Osteoblast (primary cell): Measurements from ENCODE around the gene C1orf174. TPM values are rescaled to one million over a fixed set of nuclear protein-coding genes. Genes with fewer than 3 reads are reported as not detected.
A peak's percentile ranks its signal among the peaks of the same experiment; 100 is the strongest.

Experiments used
- DNase-seq: peaks from one replicate; pipeline ENCODE4 v3.0.0; 2011; ENCODE audit warnings: low spot score, mixed read lengths; ENCODE audit not compliant: insufficient read length; ENCODE audit errors: missing footprints
- H2AFZ ChIP-seq: 2 replicates; pipeline ENCODE4 v1.6.0; 2011; ENCODE audit warnings: mild to moderate bottlenecking, low read length
- H3K27ac ChIP-seq: 2 replicates; pipeline ENCODE4 v1.5.1; 2011; ENCODE audit warnings: mild to moderate bottlenecking, low read depth, low read length, moderate library complexity
- H3K27me3 ChIP-seq: 2 replicates; pipeline ENCODE4 v1.6.0; 2012; ENCODE audit warnings: mild to moderate bottlenecking, control low read depth, inconsistent platforms, low read length, moderate library complexity; ENCODE audit not compliant: insufficient read depth
- H3K36me3 ChIP-seq: 2 replicates; pipeline ENCODE4 v1.5.1; 2011; ENCODE audit warnings: mild to moderate bottlenecking, low read length, control low read depth, moderate library complexity; ENCODE audit not compliant: insufficient read depth
- H3K4me1 ChIP-seq: 2 replicates; pipeline ENCODE4 v1.5.1; 2011; ENCODE audit warnings: mild to moderate bottlenecking, low read length, control low read depth, moderate library complexity; ENCODE audit not compliant: insufficient read depth
- H3K4me2 ChIP-seq: 2 replicates; pipeline ENCODE4 v1.6.0; 2011; ENCODE audit warnings: mild to moderate bottlenecking, low read length; ENCODE audit not compliant: insufficient read depth
- H3K4me3 ChIP-seq: fragments of 200-600 bp; sonication (generic); 3 replicates; pipeline ENCODE4 v1.5.1; 2012; ENCODE audit warnings: mild to moderate bottlenecking, low read length, inconsistent platforms; ENCODE audit not compliant: insufficient read depth
- H3K79me2 ChIP-seq: 2 replicates; pipeline ENCODE4 v1.6.0; 2012; ENCODE audit warnings: mild to moderate bottlenecking, low read length, control low read depth, inconsistent platforms; ENCODE audit not compliant: insufficient read depth
- H3K9me3 ChIP-seq: 2 replicates; pipeline ENCODE4 v1.5.1; 2011; ENCODE audit warnings: low read depth, low read length, control low read depth
- H4K20me1 ChIP-seq: 2 replicates; pipeline ENCODE4 v1.6.0; 2012; ENCODE audit warnings: mild to moderate bottlenecking, low read length, control low read depth; ENCODE audit not compliant: insufficient read depth
- CTCF ChIP-seq: IDR thresholded peaks from 2 replicates; pipeline ENCODE4 v1.5.1; 2011; ENCODE audit warnings: mild to moderate bottlenecking, low read depth, low read length, moderate library complexity; ENCODE audit errors: extremely low read depth
- total RNA-seq: library from RNA; depleted of rRNA; stranded (reverse); fragments of >200 nt; gene quantifications from 2 replicates; pipeline ENCODE4 v1.2.3, GENCODE V29; 2012

Gene C1orf174
- total RNA-seq, 1 donor = 29.3 TPM

GRCh38 chr1:3896396-3897000 lies 3.6 kb downstream of the C1orf174 start:
- Histone ChIP-seq H3K27me3 (no peaks in the 10 kb centered on the region), H3K4me2 (no peak overlapping the region), H3K4me3 (no peak overlapping the region), H3K79me2 (peaks cover 74% of the 10 kb centered on the region), H3K4me1 (peaks cover 9% of the 10 kb centered on the region), H3K9me3 (no peaks in the 10 kb centered on the region), H3K36me3 (peaks cover 4% of the 10 kb centered on the region), H3K27ac (no peak overlapping the region), H4K20me1 (peaks cover 26% of the 10 kb centered on the region), H2AFZ (no peak overlapping the region)
- TF ChIP-seq CTCF = no peak
- peak; percentile 53 for DNase-seq

- Histone ChIP-seq H3K27me3 (no peaks in the 10 kb centered on the region), H2AFZ (no peak overlapping the region), H3K4me3 (no peak overlapping the region), H4K20me1 (peaks cover 26% of the 10 kb centered on the region), H3K36me3 (peaks cover 9% of the 10 kb centered on the region), H3K79me2 (peaks cover 78% of the 10 kb centered on the region), H3K4me1 (peaks cover 9% of the 10 kb centered on the region), H3K9me3 (no peaks in the 10 kb centered on the region), H3K4me2 (no peak overlapping the region), H3K27ac (no peak overlapping the region)
- no peak for DNase-seq
- TF ChIP-seq CTCF = no peak
Measured at GRCh38 chr1:3895951-3896325, 4.1 kb downstream of the C1orf174 start.

GRCh38 chr1:3895279-3895950 lies 4.7 kb downstream of the C1orf174 start:
- peak; percentile 56 for DNase-seq
- Histone ChIP-seq H3K9me3 (no peaks in the 10 kb centered on the region), H3K4me1 (peaks cover 9% of the 10 kb centered on the region), H3K36me3 (peaks cover 14% of the 10 kb centered on the region), H3K4me2 (no peak overlapping the region), H3K79me2 (peaks cover 83% of the 10 kb centered on the region), H3K4me3 (no peak overlapping the region), H2AFZ (no peak overlapping the region), H4K20me1 (peaks cover 26% of the 10 kb centered on the region), H3K27ac (no peak overlapping the region), H3K27me3 (no peaks in the 10 kb centered on the region)
- TF ChIP-seq CTCF = no peak

- no peak overlapping the region for H2AFZ ChIP-seq
- DNase-seq = peak; percentile 45
- H3K9me3 ChIP-seq = no peaks in the 10 kb centered on the region
- no peaks in the 10 kb centered on the region for H3K27me3 ChIP-seq
- peaks cover 26% of the 10 kb centered on the region for H4K20me1 ChIP-seq
- TF ChIP-seq CTCF = no peak
- peaks cover 9% of the 10 kb centered on the region for H3K4me1 ChIP-seq
- peaks cover 80% of the 10 kb centered on the region for H3K79me2 ChIP-seq
- no peak overlapping the region for H3K4me3 ChIP-seq
- H3K36me3 ChIP-seq = peaks cover 20% of the 10 kb centered on the region
- no peak overlapping the region for H3K27ac ChIP-seq
- H3K4me2 ChIP-seq = no peak overlapping the region
Measured at GRCh38 chr1:3894626-3895278, 5.3 kb downstream of the C1orf174 start.
